Liver (tissue), 9 donors: Measurements from ENCODE around the gene RNU6-9. TPM values are rescaled to one million over a fixed set of nuclear protein-coding genes. Genes with fewer than 3 reads are reported as not detected.

Experiments used
- DNase-seq: peaks from one replicate; pipeline ENCODE4 v3.0.0-alpha.2; 2017; ENCODE audit warnings: low spot score
- H3K27ac ChIP-seq, 2 donors: one replicate each; pipeline ENCODE4 v1.7.0; 2013; ENCODE audit warnings: inconsistent platforms in 2 of 2, low read length in 2 of 2, control low read depth in 1 of 2, low read depth in 1 of 2, mild to moderate bottlenecking in 1 of 2
- H3K27me3 ChIP-seq, 4 donors: one replicate each; pipeline versions ENCODE4 v1.6.1 to v1.7.0; 2013; ENCODE audit warnings: low read length in 3 of 4, inconsistent platforms in 1 of 4, mild to moderate bottlenecking in 1 of 4, moderate library complexity in 1 of 4; ENCODE audit not compliant: control insufficient read depth in 4 of 4, insufficient read depth in 4 of 4
- H3K36me3 ChIP-seq, 4 donors: one replicate each; pipeline versions ENCODE4 v1.6.1 to v1.7.0; 2013; ENCODE audit warnings: low read length in 3 of 4, mild to moderate bottlenecking in 3 of 4, low read depth in 1 of 4, moderate library complexity in 1 of 4; ENCODE audit not compliant: control insufficient read depth in 4 of 4, insufficient read depth in 3 of 4
- H3K4me1 ChIP-seq, 4 donors: one replicate each; pipeline versions ENCODE4 v1.6.1 to v1.7.0; 2013; ENCODE audit warnings: low read length in 3 of 4, mild to moderate bottlenecking in 3 of 4, moderate library complexity in 1 of 4; ENCODE audit not compliant: control insufficient read depth in 4 of 4, insufficient read depth in 4 of 4
- H3K4me3 ChIP-seq, 3 donors: one replicate each; pipeline versions ENCODE4 v1.6.1 to v1.7.0; 2013; ENCODE audit warnings: low read length in 3 of 3, control low read depth in 1 of 3, low read depth in 1 of 3, mild to moderate bottlenecking in 1 of 3
- H3K9ac ChIP-seq, 2 donors: one replicate each; pipeline ENCODE4 v1.7.0; 2013; ENCODE audit warnings: low read length in 2 of 2, mild to moderate bottlenecking in 2 of 2, moderate library complexity in 2 of 2, control low read depth in 1 of 2, low read depth in 1 of 2
- H3K9me3 ChIP-seq, 4 donors: one replicate each; pipeline versions ENCODE4 v1.6.1 to v1.7.0; 2013; ENCODE audit warnings: low read length in 3 of 4; ENCODE audit not compliant: control insufficient read depth in 4 of 4
- ATF3 ChIP-seq: IDR thresholded peaks from 2 replicates; pipeline ENCODE4 v1.6.1; 2016; ENCODE audit warnings: antibody characterized with exemption
- CTCF ChIP-seq: fragments of 150-350 bp; IDR thresholded peaks from 2 replicates; pipeline ENCODE4 v1.5.1; 2017; ENCODE audit warnings: improper control_type of control experiment, low read depth, low read length; ENCODE audit not compliant: missing input control
- EGR1 ChIP-seq, 2 donors: IDR thresholded peaks; 2 replicates each; pipeline ENCODE4 v1.6.1; 2016 to 2018; ENCODE audit warnings: antibody characterized with exemption in 2 of 2, low read depth in 2 of 2
- FOXA1 ChIP-seq: IDR thresholded peaks from 2 replicates; pipeline ENCODE4 v1.6.1; 2016; ENCODE audit warnings: antibody characterized with exemption
- FOXA2 ChIP-seq: IDR thresholded peaks from 2 replicates; pipeline ENCODE4 v1.6.1; 2016; ENCODE audit warnings: antibody characterized with exemption
- GABPA ChIP-seq, 2 donors: IDR thresholded peaks in 1 of 2; conservative IDR thresholded peaks in 1 of 2; 2 replicates each; pipeline ENCODE4 v1.6.1; 2016; ENCODE audit warnings: antibody characterized with exemption in 2 of 2, mild to moderate bottlenecking in 1 of 2, moderate library complexity in 1 of 2
- HNF4A ChIP-seq, 2 donors: conservative IDR thresholded peaks; 2 replicates each; pipeline ENCODE4 v1.6.1; 2016; ENCODE audit warnings: antibody characterized with exemption in 2 of 2, mild to moderate bottlenecking in 2 of 2
- HNF4G ChIP-seq: IDR thresholded peaks from 2 replicates; pipeline ENCODE4 v1.6.1; 2016; ENCODE audit warnings: antibody characterized with exemption
- JUND ChIP-seq, 2 donors: IDR thresholded peaks; 2 replicates each; pipeline ENCODE4 v1.6.1; 2016; ENCODE audit warnings: antibody characterized with exemption in 2 of 2
- MAX ChIP-seq: IDR thresholded peaks from 2 replicates; pipeline ENCODE4 v1.6.1; 2016; ENCODE audit warnings: antibody characterized with exemption
- NR2F2 ChIP-seq: IDR thresholded peaks from 2 replicates; pipeline ENCODE4 v1.6.1; 2016; ENCODE audit warnings: antibody characterized with exemption
- RAD21 ChIP-seq, 2 donors: IDR thresholded peaks; 2 replicates each; pipeline ENCODE4 v1.6.1; 2016; ENCODE audit warnings: antibody characterized with exemption in 2 of 2, mild to moderate bottlenecking in 2 of 2
- REST ChIP-seq: IDR thresholded peaks from 2 replicates; pipeline ENCODE4 v1.6.1; 2016; ENCODE audit warnings: antibody characterized with exemption, mild to moderate bottlenecking
- RXRA ChIP-seq, 2 donors: IDR thresholded peaks; 2 replicates each; pipeline ENCODE4 v1.6.1; 2017 to 2018; ENCODE audit warnings: antibody characterized with exemption in 2 of 2, mild to moderate bottlenecking in 1 of 2
- SP1 ChIP-seq: IDR thresholded peaks from 2 replicates; pipeline ENCODE4 v1.6.1; 2018; ENCODE audit warnings: antibody characterized with exemption, mild to moderate bottlenecking
- TAF1 ChIP-seq: conservative IDR thresholded peaks from 2 replicates; pipeline ENCODE4 v1.6.1; 2016; ENCODE audit warnings: antibody characterized with exemption, mild to moderate bottlenecking
- YY1 ChIP-seq: IDR thresholded peaks from 2 replicates; pipeline ENCODE4 v1.6.1; 2016; ENCODE audit warnings: antibody characterized with exemption, mild to moderate bottlenecking
- ZBTB33 ChIP-seq: IDR thresholded peaks from 2 replicates; pipeline ENCODE4 v1.6.1; 2016; ENCODE audit warnings: antibody characterized with exemption
- WGBS: extraction: QIAGEN DNeasy Blood & Tissue Kit; methylation state at CpG from one replicate; pipeline ENCODE4 v1.1.7; 2013; 5-methylcytosine and 5-hydroxymethylcytosine counted together
- polyA plus RNA-seq, 2 donors: library from polyadenylated mRNA; stranded (reverse) in 1 of 2; unstranded in 1 of 2; fragments of 200-250 nt in 1 of 2; fragments of >200 nt in 1 of 2; fragmentation: Nextera tagmentation in 1 of 2; extraction: Ambion mirVana in 1 of 2; gene quantifications; one replicate each; pipeline versions ENCODE4 v1.2.1 to v1.2.3, GENCODE V29; 2013 to 2015
- total RNA-seq, 2 donors: library from RNA; depleted of rRNA; stranded (reverse); fragments of >200 nt; gene quantifications; one replicate each; pipeline ENCODE4 v1.2.3, GENCODE V29; 2014
- donor health status: healthy.
- donor health status: healthy.
- donor health status: healthy.
- donor health status: healthy.
- donor health status: healthy.

Gene RNU6-9
- total and polyA plus RNA-seq, 4 donors = not detected

GRCh38 chr19:898663-899062 lies 5.4 kb downstream of the RNU6-9 start:
- Histone ChIP-seq H3K9ac (no peak overlapping the region), H3K4me3 (no peak overlapping the region), H3K36me3 (peaks cover 0 to 13% (median 4%) of the 10 kb centered on the region in 4 donors), H3K27me3 (no peaks in the 10 kb centered on the region), H3K4me1 (peaks cover 7 to 11% (median 9%) of the 10 kb centered on the region in 4 donors), H3K9me3 (no peaks in the 10 kb centered on the region), H3K27ac (no peak overlapping the region)
- no peak for DNase-seq
- no peak for TF ChIP-seq GABPA (IDR thresholded peaks at IDR 0.05 in 1 of 2, conservative IDR thresholded peaks at IDR 0.05 in 1 of 2)
- no peak for TF ChIP-seq ZBTB33
- no peak for TF ChIP-seq EGR1 (IDR thresholded peaks at IDR 0.05; ENCODE audit: low read depth in 2 of 2)
- TF ChIP-seq RAD21 (IDR thresholded peaks at IDR 0.05) = no peak
- TF ChIP-seq NR2F2 = no peak
- 90% methylated on average over 20 of the region's 20 CpGs for WGBS

GRCh38 chr19:899336-900042 lies 6.2 kb downstream of the RNU6-9 start:
- no peak for DNase-seq
- WGBS = 92% methylated on average over 32 of the region's 32 CpGs
- no peak for TF ChIP-seq ATF3
- no peak for TF ChIP-seq EGR1 (IDR thresholded peaks at IDR 0.05; ENCODE audit: low read depth in 2 of 2)
- TF ChIP-seq RXRA (IDR thresholded peaks at IDR 0.05) = no peak
- no peak for TF ChIP-seq NR2F2
- no peak for TF ChIP-seq SP1
- no peak for TF ChIP-seq HNF4A (conservative IDR thresholded peaks at IDR 0.05)
- TF ChIP-seq FOXA2 = no peak
- no peak for TF ChIP-seq FOXA1
- TF ChIP-seq REST = no peak
- no peak for TF ChIP-seq TAF1
- no peak for TF ChIP-seq ZBTB33
- no peak for TF ChIP-seq YY1
- TF ChIP-seq HNF4G = no peak
- TF ChIP-seq MAX = no peak
- no peak for TF ChIP-seq GABPA (IDR thresholded peaks at IDR 0.05 in 1 of 2, conservative IDR thresholded peaks at IDR 0.05 in 1 of 2)
- TF ChIP-seq CTCF = no peak
- no peak for TF ChIP-seq RAD21 (IDR thresholded peaks at IDR 0.05)
- TF ChIP-seq JUND (IDR thresholded peaks at IDR 0.05) = no peak
- H3K4me1 ChIP-seq = peaks cover 7 to 11% (median 9%) of the 10 kb centered on the region in 4 donors
- no peak overlapping the region for H3K9ac ChIP-seq
- no peaks in the 10 kb centered on the region for H3K27me3 ChIP-seq
- H3K9me3 ChIP-seq = no peaks in the 10 kb centered on the region
- H3K27ac ChIP-seq = no peak overlapping the region
- H3K36me3 ChIP-seq = peaks cover 0 to 13% (median 4%) of the 10 kb centered on the region in 4 donors
- H3K4me3 ChIP-seq = no peak overlapping the region
